Mucosa of descending colon (tissue), 3 donors: Measurements from ENCODE around the gene ITGB2. TPM values are rescaled to one million over a fixed set of nuclear protein-coding genes. Genes with fewer than 3 reads are reported as not detected.
A peak's percentile ranks its signal among the peaks of the same experiment; 100 is the strongest.

Experiments
- ATAC-seq: fragments of 200-7000 bp; cut with Tn5 transposase; one replicate; pipeline ENCODE4 v1.9.1; 2020; ENCODE audit warnings: mild to moderate bottlenecking, moderate library complexity
- DNase-seq, 3 donors: peaks; one replicate each; pipeline ENCODE4 v3.0.0-alpha.2; 2020
- H3K36me3 ChIP-seq: fragments of 200-600 bp; one replicate; pipeline ENCODE4 v1.8.0; 2021; ENCODE audit warnings: low read depth, mild to moderate bottlenecking
- H3K4me1 ChIP-seq: fragments of 200-600 bp; one replicate; pipeline ENCODE4 v1.8.0; 2021; ENCODE audit warnings: low read depth, mild to moderate bottlenecking
- H3K4me3 ChIP-seq: fragments of 200-600 bp; one replicate; pipeline ENCODE4 v1.8.0; 2021; ENCODE audit warnings: mild to moderate bottlenecking
- H3K9me3 ChIP-seq: fragments of 200-600 bp; one replicate; pipeline ENCODE4 v1.8.0; 2021; ENCODE audit warnings: mild to moderate bottlenecking
- CTCF ChIP-seq: fragments of 200-600 bp; IDR thresholded peaks from one replicate; pipeline ENCODE4 v1.8.0; 2022; ENCODE audit warnings: antibody characterized with exemption, mild to moderate bottlenecking
- intact Hi-C, 2 donors: fragments of 100-400 bp; cut with DNase I in 1 of 2; cut with micrococcal nuclease in 1 of 2; formaldehyde crosslinking; loops; one replicate each; pipeline versions ENCODE4 v1.11.0 to v1.11.1; 2022; cut with DNase I, micrococcal nuclease
- total RNA-seq, 3 donors: library from RNA; stranded (reverse); fragmentation: NEBNext Ultra II Directional in 2 of 3; extraction: Animal tissue kit (Norgen Biotek cat#: 25700) in 2 of 3; gene quantifications; one replicate each; pipeline versions ENCODE4 v1.2.1 to v1.2.4, GENCODE V29; 2021 to 2023
- donor health status: DM: no; HTN: no; CAD: no; lungs with moderate emphysema.
- donor health status: DM: no; HTN: no; CAD: no.
- donor health status: DM: no; HTN: yes; CAD: no.

The ITGB2 gene
- total RNA-seq, 3 donors from 2014 or later = 10.8 to 52.3 (median 51.1) TPM

GRCh38 chr21:44927587-44928461 is 7.1 kb upstream of the ITGB2 start:
- no peak overlapping the region for H3K4me3 ChIP-seq
- ATAC-seq (peak; percentile 71), DNase-seq (peak; percentile 45 to 91 (median 68))
- intact Hi-C loops = no loop called here
- peaks cover 12% of the 10 kb centered on the region for H3K4me1 ChIP-seq
- TF ChIP-seq CTCF = no peak
- no peaks in the 10 kb centered on the region for H3K36me3 ChIP-seq
- H3K9me3 ChIP-seq = no peaks in the 10 kb centered on the region

- Histone ChIP-seq H3K36me3 (no peaks in the 10 kb centered on the region), H3K4me1 (peaks cover 8% of the 10 kb centered on the region), H3K9me3 (no peaks in the 10 kb centered on the region), H3K4me3 (no peak overlapping the region)
- ATAC-seq (no peak), DNase-seq (no peak)
- intact Hi-C loops = no loop called here
- TF ChIP-seq CTCF = no peak
Measured at GRCh38 chr21:44927259-44927586, 6.5 kb upstream of the ITGB2 start.

- TF ChIP-seq CTCF = no peak
- Histone ChIP-seq H3K4me3 (no peak overlapping the region), H3K4me1 (peaks cover 3% of the 10 kb centered on the region), H3K36me3 (no peaks in the 10 kb centered on the region), H3K9me3 (no peaks in the 10 kb centered on the region)
- DNase-seq (peak in 1 of 3 donors; percentile 72), ATAC-seq (peak; percentile 13)
- intact Hi-C loops = no loop called here
Measured at GRCh38 chr21:44926331-44927101, 5.8 kb upstream of the ITGB2 start.

- intact Hi-C loops = no loop called here
Measured at GRCh38 chr21:44925378-44925755, 4.7 kb upstream of the ITGB2 start.

More at GRCh38 chr21:44925378-44925755, 4.7 kb upstream of the ITGB2 start:
- Histone ChIP-seq H3K4me3 (no peak overlapping the region), H3K36me3 (no peaks in the 10 kb centered on the region), H3K9me3 (no peaks in the 10 kb centered on the region), H3K4me1 (no peaks in the 10 kb centered on the region)
- ATAC-seq = no peak
- DNase-seq = no peak
- TF ChIP-seq CTCF = no peak
